HG02623 (cell line): ENCODE data around the gene VIPR2.
"Not testable (repeated sequence)": the region's sequence is repeated elsewhere in the genome, so short reads cannot be mapped to it uniquely, and the experiment has no call there.

Experiments
- ATAC-seq: cut with Tn5 transposase; IDR thresholded peaks from one replicate; pipeline ENCODE4 v1.9.1; 2021; ENCODE audit warnings: moderate library complexity; ENCODE audit not compliant: unreplicated experiment

The VIPR2 gene

GRCh38 chr7:159140170-159140910 is 4.3 kb downstream of the VIPR2 start:
- ATAC-seq, result no peak

- ATAC-seq, result no peak
These were observed 5.0 kb downstream of the VIPR2 start for GRCh38 chr7:159139639-159140038.

- no peak for ATAC-seq
These were observed 5.5 kb downstream of the VIPR2 start for GRCh38 chr7:159139202-159139601.

GRCh38 chr7:159138508-159138907 is 6.2 kb downstream of the VIPR2 start:
- no peak for ATAC-seq

GRCh38 chr7:159137906-159138305 is 6.8 kb downstream of the VIPR2 start:
- no peak for ATAC-seq

- no peak for ATAC-seq
These were observed 7.8 kb downstream of the VIPR2 start for GRCh38 chr7:159136846-159137245.

GRCh38 chr7:159136442-159136841 is 8.2 kb downstream of the VIPR2 start:
- ATAC-seq, result no peak

- ATAC-seq, result no peak
These were observed 8.7 kb downstream of the VIPR2 start for GRCh38 chr7:159136013-159136412.

DNA sequence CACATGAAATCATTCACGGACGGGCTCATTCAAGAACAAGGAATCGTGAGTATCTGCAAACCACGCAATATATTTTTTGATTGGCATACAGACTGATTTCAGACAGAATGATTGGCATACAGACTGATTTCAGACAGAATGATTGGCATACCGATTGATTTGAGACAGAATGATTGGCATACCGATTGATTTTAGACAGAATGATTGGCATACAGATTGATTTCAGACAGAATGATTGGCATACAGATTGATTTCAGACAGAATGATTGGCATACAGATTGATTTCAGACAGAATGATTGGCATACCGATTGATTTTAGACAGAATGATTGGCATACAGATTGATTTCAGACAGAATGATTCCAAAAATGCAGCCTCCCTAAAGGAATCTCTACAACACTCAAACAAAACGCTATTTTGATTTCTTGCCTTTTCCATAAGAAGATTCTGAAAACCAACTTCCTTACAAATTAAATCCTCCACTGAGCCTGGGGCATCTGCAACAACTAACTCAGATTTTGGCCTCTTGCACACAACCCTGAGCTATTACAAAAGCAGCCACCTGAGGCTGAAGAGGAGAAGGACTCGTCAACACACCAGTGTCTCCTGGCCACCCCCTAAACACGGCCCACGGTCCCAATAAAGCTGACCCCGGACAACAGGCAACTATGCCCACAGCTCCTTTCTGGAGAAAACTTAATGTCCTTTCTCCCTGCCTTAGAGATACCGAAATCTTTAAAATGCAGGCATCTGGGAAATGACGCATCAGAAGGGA is 11.8 kb downstream of the VIPR2 start:
- ATAC-seq, result not testable (repeated sequence)

DNA sequence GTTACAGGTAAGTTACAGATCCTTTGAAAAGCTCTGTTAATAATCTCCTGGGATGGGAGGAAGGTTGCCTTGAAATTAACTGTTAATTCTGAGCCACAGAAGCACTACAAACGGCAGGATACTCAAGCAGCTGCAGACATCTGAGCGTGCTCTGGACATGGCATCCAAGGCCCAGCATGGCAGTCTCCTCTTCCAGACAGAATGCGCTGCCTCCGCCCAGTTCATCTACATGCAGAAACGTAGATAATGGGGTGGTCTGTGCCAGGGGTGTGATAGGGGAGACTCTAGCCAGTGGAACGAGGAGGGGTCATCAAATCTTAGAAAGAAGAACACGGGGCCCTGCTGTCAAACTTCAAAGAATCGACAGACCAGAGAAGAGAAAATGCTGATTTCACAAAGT is 13.8 kb downstream of the VIPR2 start:
- no peak for ATAC-seq

DNA sequence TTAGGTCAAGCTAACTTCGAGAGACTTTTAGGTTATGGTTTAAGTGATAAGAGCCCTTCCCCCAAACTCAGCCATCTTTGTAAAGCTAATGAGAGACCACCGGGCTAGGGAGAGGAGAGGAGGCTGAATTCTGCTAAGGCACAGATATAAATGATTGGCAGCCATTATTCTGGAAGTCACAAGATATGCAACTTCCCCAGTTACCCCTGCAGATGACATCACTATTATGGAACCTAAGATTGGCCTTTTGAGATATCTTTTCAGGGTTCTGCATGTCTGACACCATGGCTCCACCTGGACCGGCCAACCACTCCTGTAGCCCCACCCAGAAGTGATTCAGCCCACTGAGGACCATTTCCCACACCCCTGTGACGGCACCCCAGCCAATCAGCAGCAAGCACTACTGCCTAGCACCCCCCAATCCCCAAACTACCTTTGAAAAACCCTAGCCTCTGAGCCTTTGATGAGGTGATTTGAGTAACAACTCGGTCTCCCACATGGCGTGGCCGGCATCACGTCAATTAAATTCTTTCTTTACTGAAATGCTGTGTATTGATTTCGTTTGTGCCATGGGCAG is 14.4 kb downstream of the VIPR2 start:
- no peak for ATAC-seq

- ATAC-seq, result no peak
These were observed 15.9 kb downstream of the VIPR2 start for GRCh38 chr7:159128767-159129166.

DNA sequence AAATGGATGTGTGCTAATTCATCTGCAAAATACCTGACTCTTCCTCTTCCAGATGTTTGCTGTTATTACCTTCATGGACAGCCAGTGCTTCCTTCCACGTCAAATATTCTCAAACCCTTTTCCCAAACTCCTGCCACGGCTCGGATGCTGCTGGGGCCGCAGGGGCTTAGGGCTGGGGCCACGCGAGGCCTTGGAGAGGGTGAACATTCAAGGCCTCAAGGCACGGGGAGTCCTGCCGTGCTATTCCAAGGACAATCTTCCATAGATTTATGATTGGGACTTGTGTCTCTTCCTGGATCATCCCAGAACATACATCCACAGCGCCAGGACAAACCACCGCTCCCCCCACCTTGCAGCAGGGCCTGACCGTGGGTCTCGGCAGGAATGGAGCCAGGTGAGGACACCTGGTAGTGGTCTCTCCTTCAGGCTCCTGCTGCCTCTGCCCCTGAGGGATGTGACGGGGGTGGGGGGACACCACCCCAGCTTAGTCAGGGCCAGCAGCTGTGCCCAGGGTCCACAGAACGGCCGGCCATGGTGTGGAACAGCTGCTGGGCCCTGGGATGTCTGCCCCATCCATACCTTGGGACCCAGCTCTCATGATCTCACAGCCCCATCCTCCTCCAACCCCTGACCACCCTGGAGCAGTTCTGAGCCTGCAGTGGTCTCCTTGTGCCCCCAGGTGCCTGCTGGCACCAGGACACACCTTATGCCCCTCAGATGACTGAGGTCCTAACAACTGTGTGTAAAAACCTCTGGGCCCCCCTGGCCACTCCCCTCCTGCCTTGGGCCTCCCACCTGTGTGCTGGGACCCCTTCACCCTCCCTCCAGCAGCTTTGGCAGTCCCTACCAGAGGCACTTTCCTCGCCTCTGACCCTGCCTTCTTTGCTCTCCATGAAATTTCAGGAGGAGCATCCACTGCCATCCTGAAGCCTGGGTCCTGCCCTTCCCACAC is 16.7 kb downstream of the VIPR2 start:
- no peak for ATAC-seq

GRCh38 chr7:159126311-159127260 is 18.1 kb downstream of the VIPR2 start:
- ATAC-seq, result no peak

DNA sequence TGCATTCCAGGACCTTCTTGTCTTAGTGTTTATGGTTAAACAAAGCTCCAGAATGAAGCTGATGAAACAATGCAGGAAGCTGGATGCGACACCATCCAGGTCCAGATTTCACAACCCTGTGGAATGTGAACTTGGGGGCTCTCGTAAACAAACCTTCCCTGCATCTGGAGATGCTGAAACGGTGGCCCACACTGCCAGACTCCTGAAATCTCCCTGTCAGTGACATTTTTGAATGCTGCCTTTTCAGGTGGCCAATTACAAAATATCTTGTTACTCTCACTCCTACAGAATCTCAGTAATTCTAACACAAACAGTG is 18.8 kb downstream of the VIPR2 start:
- no peak for ATAC-seq

DNA sequence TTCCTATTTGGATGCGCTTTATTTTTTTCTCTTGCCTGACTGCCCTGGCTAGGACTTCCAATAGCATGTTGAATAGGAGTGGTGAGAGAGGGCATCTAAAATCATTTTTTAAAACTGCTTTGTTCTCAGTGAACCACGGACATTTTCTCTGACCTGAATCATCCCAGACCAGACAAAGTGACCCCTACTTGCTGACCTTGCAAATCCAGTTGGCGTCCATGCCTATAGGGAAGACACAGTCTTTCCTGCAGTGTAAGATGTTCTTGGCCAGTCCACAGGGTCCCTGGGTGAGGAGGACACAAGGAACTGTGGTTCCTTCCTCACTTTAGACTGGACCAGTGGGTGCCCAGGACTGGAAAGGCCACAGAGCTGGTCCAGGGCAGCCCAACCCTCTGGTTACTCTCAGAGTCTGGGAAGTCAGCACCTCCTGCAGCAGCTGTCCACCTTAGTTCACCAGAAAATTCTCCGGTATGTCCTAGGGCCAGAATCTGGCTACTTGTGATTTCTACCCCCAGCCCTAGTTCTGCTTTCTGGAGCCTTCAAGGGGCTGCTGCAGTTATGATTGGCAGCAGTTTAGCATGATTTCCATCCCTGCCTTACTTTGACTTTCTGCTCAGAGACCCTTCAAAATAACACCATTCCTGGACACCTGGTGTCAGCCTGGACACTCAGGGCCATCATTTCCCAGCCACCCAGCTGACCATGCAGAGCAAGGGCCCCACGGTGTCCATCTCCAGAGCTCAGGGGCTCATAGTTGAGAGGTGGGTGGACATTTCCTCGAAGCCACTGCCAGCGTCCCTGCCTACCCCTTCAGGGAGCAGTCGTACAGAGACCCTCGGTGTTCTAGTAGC is 19.3 kb downstream of the VIPR2 start:
- no peak for ATAC-seq

- not testable (repeated sequence) for ATAC-seq
These were observed 20.9 kb downstream of the VIPR2 start for GRCh38 chr7:159123793-159124192.

- ATAC-seq, result not testable (repeated sequence)
These were observed 21.4 kb downstream of the VIPR2 start for GRCh38 chr7:159123294-159123693.

- ATAC-seq, result no peak
These were observed 22.4 kb downstream of the VIPR2 start for GRCh38 chr7:159122276-159122675.
